NCI-H1694 (cell line): ENCODE data around the gene OTOG.

Source experiments
- DNase-seq: peaks from one replicate; lab custom pipeline; 2025; lab: John Stamatoyannopoulos, UW

OTOG gene

GRCh38 chr11:17519061-17519885 is 27.8 kb upstream of the OTOG start:
- DNase-seq: no peak

DNA sequence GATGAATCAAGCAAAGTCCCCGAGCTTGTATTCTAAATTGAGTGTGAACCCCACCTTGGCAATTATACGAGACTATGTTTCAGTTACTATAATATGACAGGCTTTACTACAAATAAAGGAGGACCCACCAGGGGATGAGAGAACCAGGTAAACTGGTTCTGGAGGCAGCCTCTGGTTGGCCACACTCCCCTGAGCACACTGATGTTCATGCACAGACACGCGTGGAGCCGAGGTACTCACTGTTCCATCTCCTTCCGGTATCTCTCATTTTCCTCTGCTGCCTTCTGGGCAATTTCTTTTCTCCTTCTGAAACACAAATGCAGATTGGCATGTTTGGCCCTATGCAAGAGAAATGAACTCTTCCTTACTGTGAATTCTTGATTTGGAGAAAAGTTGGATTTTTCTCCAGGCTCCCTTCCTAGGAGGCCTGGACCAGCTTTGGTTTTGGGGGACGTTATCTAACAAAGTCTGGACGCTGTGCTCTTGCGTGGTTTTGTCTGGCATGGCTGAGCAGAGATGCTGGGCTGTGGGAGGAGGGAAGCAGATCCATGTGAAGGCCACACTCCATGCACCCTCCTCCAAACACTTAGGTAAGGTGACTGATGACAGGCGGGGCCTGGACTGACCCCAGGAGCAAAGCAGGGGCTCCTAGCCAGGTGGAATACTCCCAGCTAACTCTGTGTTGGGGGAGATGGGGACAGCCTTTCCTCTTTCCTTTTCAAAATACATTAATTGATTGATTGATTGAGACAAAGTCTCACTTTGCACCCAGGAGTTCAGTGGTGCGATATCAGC is 25.8 kb upstream of the OTOG start:
- DNase-seq: no peak

GRCh38 chr11:17522655-17523054 is 24.4 kb upstream of the OTOG start:
- no peak for DNase-seq

DNA sequence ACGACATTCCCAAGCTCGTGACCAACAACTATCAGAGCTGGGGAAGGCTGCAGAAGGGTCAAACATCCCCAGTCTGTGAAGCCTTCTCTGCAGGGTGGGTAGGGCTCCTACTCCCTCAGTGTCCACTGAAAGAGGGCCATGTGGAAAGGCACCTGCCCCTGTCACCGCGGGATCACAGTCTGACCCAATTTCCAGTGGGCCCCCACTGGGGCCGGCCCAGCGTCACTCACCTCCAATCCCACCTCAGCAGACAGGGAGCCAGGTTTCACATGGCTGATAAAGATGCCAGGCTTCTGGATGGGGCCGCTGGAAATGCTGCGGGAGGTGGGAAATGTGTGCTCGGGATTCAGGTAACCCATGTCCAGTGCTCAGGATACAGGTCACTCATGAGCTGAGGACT is 22.8 kb upstream of the OTOG start:
- no peak for DNase-seq

DNA sequence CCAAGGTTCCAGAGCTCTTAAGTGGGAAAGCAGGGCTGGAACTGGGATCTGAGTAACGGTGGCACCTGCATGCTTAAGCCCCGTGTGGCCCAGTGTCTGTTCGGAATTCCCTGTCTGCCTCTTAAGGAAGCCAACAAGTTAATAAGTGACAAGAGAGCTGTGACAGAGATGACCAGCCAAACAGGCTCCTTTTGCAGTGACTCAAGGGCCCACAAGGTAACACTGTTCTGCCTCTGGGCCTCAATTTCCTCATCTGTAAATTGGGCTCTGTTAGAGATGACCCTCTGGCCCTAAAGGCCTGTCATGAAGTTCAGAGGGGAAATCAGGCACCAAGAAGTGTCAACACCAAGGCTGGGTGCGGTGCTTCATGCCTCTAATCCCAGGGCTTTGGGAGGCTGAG is 21.5 kb upstream of the OTOG start:
- no peak for DNase-seq

DNA sequence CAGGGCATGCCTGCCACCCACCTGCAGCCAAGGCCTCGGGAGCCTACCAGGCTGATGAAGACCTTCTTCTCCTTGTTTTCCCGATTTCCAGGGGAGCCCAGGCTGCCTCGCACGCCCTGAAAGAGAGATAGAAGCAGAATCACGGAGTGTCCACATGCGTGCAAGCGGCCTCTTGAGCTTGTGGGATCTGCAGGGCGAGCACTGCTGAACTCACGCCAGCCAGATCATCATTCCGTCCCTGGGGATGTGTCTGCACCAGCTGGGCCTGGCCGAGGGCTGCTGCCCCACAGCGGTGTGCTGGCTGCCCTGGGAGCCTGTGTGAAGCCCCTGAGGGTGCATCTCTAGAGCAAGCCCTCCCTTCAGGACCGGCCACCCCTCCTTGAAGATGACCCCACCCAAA is 20.7 kb upstream of the OTOG start:
- no peak for DNase-seq

DNA sequence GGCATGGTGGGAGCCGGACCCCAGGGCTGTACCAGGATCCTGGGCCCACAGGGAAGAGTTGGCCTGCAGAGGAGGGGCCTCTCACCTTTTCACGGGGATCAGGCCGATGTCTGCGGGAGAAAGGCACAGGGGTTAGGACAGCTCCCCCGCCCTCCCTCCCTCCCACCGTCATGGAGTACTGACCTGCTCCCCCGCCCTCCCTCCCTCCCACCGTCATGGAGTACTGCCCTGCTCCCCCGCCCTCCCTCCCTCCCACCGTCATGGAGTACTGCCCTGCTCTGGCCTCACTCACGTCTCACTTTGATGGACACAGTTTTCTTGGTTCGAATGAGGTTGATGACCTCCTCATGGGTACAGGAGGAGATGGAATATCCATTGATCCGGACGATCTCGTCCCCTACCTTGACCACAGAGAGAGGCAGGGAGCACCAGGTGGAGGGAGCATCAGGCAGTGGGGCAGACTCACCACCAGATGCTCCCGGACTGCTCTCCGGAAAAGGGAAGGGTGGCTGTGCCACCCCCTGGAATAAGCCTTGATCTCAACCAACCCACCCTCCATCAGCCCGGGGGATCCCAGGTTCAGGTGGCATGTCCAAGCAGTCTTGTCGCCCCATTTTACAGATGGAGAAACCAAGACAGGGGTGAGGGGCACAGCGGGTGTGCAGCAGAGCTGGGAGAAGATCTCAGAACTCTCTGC is 20.0 kb upstream of the OTOG start:
- no peak for DNase-seq

GRCh38 chr11:17527628-17527995 is 19.4 kb upstream of the OTOG start:
- DNase-seq: no peak

DNA sequence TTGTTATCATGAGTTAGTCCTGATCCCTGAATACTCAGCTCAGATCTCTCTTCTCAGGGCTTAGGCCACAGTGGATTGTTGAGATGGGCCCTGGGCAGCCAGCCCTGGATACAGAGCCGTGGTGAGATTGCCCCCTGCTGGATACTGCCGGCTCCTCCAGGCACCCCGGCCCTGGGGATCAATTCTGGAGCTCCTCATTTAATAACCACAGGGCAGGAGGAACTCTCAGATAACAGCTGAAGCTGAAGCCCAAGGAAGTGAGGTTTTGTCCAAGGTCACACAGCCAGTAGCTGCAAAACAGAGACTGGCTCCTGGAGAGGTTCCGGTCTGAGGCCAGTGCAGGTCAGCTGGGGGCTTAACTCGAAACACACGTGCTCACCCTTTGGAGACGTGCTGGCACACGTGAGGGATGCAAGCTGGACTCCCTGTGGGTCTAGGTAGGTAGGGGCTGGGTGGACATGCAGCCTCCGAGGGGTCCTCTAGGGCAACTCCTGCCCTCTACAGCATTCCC is 18.8 kb upstream of the OTOG start:
- peak; percentile 29 for DNase-seq

DNA sequence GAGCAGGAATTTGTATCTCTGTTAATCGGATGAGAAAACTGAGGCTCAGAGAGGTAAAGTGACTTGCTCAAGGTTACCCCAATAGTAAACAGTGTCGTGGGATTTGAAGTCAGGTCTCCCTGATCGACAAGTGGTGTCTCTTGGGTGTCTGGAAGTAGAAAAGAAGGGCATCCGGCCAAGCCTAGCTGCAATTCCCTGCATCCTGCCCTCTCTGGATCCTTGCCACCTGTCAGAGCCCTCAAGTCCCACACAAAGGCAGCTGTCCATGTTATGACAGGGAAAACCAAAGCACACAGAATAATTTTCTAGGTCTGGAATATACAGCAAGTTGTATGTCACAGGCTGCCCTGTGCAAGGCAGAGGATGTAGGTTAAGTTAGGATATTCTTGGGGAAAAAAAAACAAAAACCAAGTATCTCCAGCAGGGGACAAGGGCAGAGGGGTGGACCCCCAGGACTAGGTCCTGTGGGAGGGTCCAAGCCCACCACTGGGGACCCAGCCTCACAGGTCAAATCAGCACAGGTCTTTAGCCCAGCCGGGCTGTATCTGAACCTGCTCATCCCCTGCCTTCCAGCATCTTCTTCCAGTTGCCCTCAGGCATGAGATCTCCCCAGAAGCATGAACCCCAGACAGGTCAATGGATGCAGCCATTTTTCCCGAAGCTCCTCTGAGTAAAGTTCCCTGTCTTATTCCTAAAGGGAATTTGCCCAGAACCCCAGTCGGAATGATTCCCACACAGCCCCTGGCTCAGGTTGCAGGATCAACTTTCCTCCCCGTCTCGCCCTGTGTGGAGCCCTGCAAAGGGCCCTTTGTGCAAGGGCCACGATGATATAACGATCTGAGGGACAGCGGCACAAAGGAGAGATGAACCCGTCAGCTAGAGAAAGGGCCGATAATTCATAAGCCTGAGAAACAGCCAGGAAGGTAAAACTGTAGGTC is 17.9 kb upstream of the OTOG start:
- no peak for DNase-seq

- no peak for DNase-seq
Observed at GRCh38 chr11:17529844-17530185, 17.2 kb upstream of the OTOG start.

GRCh38 chr11:17531071-17531600 is 15.9 kb upstream of the OTOG start:
- no peak for DNase-seq

DNA sequence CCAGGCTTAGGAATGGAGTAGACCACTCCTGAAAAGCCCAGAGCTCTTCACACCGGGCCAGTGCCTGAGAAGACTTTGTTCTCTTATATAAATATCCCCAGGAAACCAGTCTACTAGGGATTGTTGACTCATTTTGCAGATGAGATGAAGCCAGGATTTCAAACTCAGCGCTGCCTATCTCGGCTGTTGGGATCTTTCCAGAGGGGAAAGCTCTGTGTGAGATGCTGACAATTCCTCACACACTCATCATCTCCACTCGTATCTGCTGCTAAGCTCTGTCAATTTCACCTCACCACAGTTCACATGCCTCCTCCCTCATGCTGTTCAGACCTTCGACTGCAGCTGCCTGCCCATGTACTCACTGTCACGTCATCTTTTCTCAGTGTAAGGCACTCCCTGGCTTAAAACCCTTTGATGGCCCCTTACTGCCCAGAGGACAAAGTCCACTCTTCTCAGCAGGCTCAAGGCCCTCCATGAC is 15.4 kb upstream of the OTOG start:
- DNase-seq: no peak

DNA sequence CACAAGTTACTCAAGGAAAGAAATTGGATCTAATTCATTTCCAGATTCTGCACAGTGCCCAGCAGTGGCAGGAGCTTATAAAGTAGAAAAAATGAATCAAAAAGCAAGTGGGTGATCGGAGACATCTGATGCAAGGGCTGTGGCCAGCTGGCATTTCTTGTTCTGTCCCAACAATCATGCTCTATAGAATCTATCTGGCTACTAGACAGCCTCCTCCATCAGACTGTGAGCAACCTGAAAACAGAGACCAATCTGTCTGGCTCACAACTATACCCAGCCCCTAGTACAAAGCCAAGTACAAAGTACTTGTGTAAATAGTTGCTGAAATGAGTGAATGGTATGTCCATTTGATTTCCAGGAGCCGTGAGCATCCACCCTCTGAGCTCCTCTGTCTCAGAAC is 14.3 kb upstream of the OTOG start:
- no peak for DNase-seq

DNA sequence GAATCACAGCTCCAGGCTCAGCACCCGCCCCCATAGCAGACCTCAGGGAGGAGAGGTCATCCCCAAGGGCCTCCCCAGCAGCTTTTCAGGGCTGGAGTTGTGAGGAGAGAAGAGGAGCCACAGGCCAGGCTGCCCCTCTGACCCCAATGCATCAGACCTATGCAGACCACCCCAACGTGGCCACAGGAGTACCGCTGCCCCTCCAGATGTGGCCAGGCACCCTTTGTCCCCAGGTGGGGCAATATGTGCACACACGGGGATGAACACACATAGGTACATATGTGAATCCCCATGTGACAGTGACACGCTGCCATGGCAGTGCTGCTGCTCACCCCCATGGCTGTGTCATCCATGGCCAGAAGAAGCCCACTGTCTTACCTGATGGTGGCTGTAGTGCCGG is 13.7 kb upstream of the OTOG start:
- no peak for DNase-seq

DNA sequence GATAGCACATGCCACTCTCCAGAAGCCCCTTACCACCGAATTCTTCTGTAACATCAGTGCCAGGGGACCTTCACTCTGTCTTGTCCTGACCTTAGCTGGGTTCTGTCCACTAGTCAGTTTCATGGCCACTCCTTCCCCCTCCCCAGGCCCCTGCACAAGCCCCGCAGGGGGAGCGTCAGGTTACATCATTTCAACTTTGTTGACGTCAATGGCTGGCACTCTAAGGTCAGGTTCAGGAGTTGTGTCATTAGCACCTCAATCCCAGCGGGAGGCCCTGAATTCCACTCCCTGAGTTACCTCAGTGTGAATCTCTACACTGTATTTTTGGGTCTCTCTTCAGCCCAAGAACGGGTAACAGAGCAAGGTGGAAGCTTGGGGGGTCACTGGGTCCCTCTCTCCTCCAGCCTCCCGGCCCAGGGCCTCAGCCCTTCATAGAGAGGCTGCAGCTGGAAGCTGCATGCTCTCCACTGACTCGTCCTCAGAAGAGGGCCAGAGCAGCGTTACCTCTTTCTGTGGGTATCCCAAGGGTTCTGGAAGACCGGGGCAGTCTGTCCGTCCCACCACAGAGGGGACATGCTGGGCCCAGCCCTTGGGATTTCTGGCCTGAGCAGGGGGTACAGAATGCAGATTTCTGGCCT is 13.2 kb upstream of the OTOG start:
- DNase-seq: no peak

- no peak for DNase-seq
Observed at GRCh38 chr11:17535488-17535887, 11.6 kb upstream of the OTOG start.

- DNase-seq: no peak
Observed at GRCh38 chr11:17537261-17537660, 9.8 kb upstream of the OTOG start.

DNA sequence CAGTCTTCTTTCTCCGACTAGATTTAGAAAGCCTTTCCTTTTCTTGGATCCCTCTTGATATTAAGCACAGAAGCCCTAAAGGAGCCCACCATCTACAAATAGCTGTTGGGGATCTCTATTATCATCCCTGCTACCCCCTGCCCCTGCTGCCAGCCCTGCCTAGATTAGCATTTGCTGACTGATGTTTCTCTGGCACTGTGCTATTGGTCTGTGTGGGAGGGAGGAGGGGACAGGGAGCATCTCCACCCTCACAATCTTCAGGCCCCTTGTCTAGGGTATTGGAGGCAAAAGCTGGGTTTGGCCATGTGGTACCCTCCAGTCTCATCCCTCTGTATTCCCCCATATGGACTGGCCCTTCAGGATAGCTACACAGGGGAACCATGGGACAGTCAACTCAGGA is 9.0 kb upstream of the OTOG start:
- DNase-seq: no peak

DNA sequence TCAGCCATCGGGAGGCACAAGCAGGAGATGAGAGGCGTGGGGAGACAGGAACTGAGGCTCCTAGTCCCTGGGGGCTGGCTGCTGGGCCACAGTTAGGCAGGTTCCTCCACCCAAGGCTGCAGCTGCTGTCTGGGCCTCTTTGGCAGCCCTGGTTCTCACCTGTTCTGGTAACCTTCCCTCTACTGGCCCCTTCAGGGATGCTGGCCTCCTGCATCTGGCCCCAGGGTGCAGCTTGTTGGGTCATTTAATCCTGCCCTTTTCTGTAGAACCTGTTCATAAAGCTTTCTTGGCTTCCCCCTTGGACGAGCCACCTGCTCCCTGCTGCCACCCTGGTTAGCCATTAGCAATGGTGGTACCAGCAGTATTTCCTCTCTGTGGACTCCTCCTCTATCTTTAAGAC is 8.3 kb upstream of the OTOG start:
- DNase-seq: no peak

DNA sequence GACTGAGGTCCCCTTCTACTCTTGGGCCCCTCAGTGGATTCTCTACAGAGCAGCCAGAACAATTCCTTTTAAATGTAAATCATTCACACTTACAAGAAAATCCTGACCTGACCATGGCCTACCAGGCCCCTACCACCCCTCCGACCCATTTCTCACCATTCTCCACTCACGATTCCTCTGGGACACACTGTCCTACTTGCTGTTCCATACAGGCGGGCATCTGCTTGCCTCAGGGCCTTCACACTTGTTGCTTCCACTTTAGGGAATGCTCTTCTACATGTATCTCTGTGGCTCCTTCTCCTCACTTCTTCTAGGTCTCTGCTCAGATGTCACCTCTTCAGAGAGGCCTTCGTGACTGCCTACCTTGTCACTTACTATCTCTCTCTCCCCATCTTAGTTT is 6.3 kb upstream of the OTOG start:
- DNase-seq: no peak
